ENCODE data around the gene NSUN6.
"Not testable (repeated sequence)": the region's sequence is repeated elsewhere in the genome, so short reads cannot be mapped to it uniquely, and the experiment has no call there.

Gene NSUN6

DNA sequence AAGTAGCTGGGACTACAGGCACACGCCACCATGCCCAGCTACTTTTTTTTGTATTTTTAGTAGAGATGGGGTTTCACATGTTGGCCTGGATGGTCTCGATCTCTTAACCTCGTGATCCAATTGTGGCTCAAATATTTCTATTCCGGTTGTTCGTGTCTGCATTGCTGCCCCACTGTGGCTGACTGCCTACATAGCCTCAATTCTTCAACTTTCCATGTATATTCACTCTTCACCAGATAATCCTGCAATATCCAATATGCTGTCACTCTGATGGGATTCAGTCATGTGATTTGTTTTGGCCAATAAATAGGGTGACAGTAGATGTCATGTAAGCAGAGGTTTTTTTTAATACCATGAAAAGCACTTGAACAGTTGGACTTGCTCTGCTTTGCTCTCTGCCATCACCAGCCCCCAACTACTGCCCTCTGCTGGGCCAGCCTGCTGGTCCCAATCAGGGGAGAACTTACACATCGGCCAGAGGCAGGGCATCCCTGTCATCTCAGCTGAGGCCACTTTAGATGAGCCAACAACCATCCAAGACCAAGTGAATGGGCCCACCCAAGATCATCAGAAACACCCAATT, 56.7 kb downstream of the NSUN6 start:
- H3K27me3 ChIP-seq (ENCODE audit: low read length), result no peaks in the 10 kb centered on the region
- H2AFZ ChIP-seq (ENCODE audit: low read depth, low read length, severe bottlenecking), result no peak overlapping the region
- no peak for TF ChIP-seq EZH2phosphoT487 (conservative IDR thresholded peaks at IDR 0.05; ENCODE audit: low read length)
- TF ChIP-seq, protein P1, sequence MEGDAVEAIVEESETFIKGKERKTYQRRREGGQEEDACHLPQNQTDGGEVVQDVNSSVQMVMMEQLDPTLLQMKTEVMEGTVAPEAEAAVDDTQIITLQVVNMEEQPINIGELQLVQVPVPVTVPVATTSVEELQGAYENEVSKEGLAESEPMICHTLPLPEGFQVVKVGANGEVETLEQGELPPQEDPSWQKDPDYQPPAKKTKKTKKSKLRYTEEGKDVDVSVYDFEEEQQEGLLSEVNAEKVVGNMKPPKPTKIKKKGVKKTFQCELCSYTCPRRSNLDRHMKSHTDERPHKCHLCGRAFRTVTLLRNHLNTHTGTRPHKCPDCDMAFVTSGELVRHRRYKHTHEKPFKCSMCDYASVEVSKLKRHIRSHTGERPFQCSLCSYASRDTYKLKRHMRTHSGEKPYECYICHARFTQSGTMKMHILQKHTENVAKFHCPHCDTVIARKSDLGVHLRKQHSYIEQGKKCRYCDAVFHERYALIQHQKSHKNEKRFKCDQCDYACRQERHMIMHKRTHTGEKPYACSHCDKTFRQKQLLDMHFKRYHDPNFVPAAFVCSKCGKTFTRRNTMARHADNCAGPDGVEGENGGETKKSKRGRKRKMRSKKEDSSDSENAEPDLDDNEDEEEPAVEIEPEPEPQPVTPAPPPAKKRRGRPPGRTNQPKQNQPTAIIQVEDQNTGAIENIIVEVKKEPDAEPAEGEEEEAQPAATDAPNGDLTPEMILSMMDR (IDR thresholded peaks at IDR 0.05; ENCODE audit: insufficient read depth, low read length, poor library complexity, severe bottlenecking), result peak; percentile 28
- H3K4me3 ChIP-seq (ENCODE audit: insufficient read depth, low read length, poor library complexity, severe bottlenecking), result no peak overlapping the region
- H3K4me2 ChIP-seq (ENCODE audit: low read depth, low read length, poor library complexity, severe bottlenecking), result no peak overlapping the region
- no peak overlapping the region for H3K9ac ChIP-seq (ENCODE audit: low read length)
- H3K27ac ChIP-seq (ENCODE audit: low read depth, low read length), result no peak overlapping the region
- no peaks in the 10 kb centered on the region for H3K79me2 ChIP-seq (ENCODE audit: insufficient read depth, low read length)
- no peaks in the 10 kb centered on the region for H3F3A ChIP-seq (ENCODE audit: insufficient read depth)
- H3K9me3 ChIP-seq (ENCODE audit: insufficient read depth, low read length), result no peaks in the 10 kb centered on the region
- peaks cover 10% of the 10 kb centered on the region; the same call in 1 of the 2 replicates for H3K36me3 ChIP-seq (ENCODE audit: low read length)
- H4K20me1 ChIP-seq (ENCODE audit: low read depth, low read length), result no peaks in the 10 kb centered on the region
- no peaks in the 10 kb centered on the region for H3K9me2 ChIP-seq (replicated peaks; ENCODE audit: insufficient read depth, low read length)

DNA sequence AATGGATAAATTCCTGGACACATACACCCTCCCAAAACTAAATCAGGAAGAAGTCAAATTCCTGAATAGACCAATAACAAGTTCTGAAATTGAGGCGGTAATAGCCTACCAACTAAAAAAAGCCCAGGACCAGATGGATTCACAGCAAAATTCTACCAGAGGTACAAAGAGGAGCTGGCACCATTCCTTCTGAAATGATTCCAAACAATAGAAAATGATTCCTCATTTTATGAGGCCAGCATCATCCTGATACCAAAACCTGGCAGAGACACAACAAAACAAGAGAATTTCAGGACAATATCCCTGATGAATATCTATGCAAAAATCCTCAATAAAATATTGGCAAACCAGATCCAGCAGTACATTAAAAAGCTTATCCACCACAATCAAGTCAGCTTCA, 60.2 kb downstream of the NSUN6 start:
- H3K4me2 ChIP-seq (ENCODE audit: low read depth, low read length, poor library complexity, severe bottlenecking); H3K9me3 ChIP-seq (ENCODE audit: insufficient read depth, low read length); H3F3A ChIP-seq (ENCODE audit: insufficient read depth); H3K27me3 ChIP-seq (ENCODE audit: low read length); H3K9me2 ChIP-seq (replicated peaks; ENCODE audit: insufficient read depth, low read length); H3K79me2 ChIP-seq (ENCODE audit: insufficient read depth, low read length); H3K27ac ChIP-seq (ENCODE audit: low read depth, low read length); H3K9ac ChIP-seq (ENCODE audit: low read length); H2AFZ ChIP-seq (ENCODE audit: low read depth, low read length, severe bottlenecking); H3K4me3 ChIP-seq (ENCODE audit: insufficient read depth, low read length, poor library complexity, severe bottlenecking); H4K20me1 ChIP-seq (ENCODE audit: low read depth, low read length): not testable (repeated sequence)
- H3K36me3 ChIP-seq (ENCODE audit: low read length), result peaks cover 14% of the 10 kb centered on the region; the same call in 1 of the 2 replicates

DNA sequence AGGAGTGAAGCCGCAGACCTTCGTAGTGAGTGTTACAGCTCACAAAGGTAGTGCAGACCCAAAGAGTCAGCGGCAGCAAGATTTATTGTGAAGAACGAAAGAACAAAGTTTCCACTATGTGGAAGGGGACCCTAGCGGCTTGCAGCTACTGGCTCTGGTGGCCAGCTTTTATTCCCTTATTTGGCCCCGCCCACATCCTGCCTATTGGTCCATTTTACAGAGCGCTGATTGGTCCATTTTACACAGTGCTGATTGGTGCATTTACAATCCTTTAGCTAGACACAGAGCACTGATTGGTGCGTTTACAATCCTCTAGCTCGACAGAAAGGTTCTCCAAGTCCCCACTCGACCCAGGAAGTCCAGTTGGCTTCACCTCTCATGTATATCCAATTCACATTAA, 64.8 kb downstream of the NSUN6 start:
- H3K79me2 ChIP-seq (ENCODE audit: insufficient read depth, low read length); H3K9me3 ChIP-seq (ENCODE audit: insufficient read depth, low read length); H2AFZ ChIP-seq (ENCODE audit: low read depth, low read length, severe bottlenecking); H3K27ac ChIP-seq (ENCODE audit: low read depth, low read length); H3F3A ChIP-seq (ENCODE audit: insufficient read depth); H3K4me2 ChIP-seq (ENCODE audit: low read depth, low read length, poor library complexity, severe bottlenecking); H3K9me2 ChIP-seq (replicated peaks; ENCODE audit: insufficient read depth, low read length); H3K36me3 ChIP-seq (ENCODE audit: low read length); H3K4me3 ChIP-seq (ENCODE audit: insufficient read depth, low read length, poor library complexity, severe bottlenecking); H3K27me3 ChIP-seq (ENCODE audit: low read length); H3K9ac ChIP-seq (ENCODE audit: low read length); H4K20me1 ChIP-seq (ENCODE audit: low read depth, low read length): not testable (repeated sequence)

DNA sequence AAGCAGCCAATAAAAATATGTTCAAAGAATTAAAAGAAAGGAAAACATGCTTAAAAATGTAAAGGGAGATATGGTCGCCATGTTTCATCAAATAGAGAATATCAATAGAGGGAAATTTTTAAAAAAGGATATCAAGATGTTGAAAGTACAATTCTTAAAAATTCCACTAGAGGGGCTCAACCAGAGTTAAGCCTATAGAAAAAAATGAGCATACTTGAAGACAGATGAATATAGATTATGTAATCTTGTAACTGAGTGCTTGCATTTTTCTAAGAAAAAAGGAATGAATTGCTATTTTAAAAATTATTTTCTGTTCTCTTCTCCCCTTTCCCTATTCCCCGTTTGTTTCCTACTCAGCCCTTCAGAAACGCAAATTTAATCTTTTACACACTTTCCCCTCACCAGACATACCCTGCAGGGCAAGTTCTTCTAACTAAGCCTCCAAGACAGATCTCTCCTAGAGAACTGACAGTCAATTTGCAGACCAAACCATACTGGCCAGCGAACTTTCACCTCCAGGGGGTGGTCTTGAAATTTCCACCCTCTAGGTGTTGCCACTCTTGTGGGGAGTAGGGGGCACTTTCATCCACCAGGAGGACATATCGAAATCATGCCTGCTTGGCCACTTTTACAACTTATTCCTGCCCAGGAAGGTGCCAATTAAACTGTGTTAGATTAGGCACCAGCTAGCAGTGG, 67.7 kb downstream of the NSUN6 start:
- Histone ChIP-seq H2AFZ (ENCODE audit: low read depth, low read length, severe bottlenecking) (no peak overlapping the region), H4K20me1 (ENCODE audit: low read depth, low read length) (no peaks in the 10 kb centered on the region), H3K4me2 (ENCODE audit: low read depth, low read length, poor library complexity, severe bottlenecking) (no peak overlapping the region), H3K27ac (ENCODE audit: low read depth, low read length) (no peak overlapping the region), H3F3A (ENCODE audit: insufficient read depth) (no peaks in the 10 kb centered on the region), H3K36me3 (ENCODE audit: low read length) (peaks cover 14% of the 10 kb centered on the region), H3K9ac (ENCODE audit: low read length) (no peak overlapping the region), H3K27me3 (ENCODE audit: low read length) (no peaks in the 10 kb centered on the region), H3K9me2 (replicated peaks; ENCODE audit: insufficient read depth, low read length) (no peaks in the 10 kb centered on the region), H3K9me3 (ENCODE audit: insufficient read depth, low read length) (no peaks in the 10 kb centered on the region), H3K4me3 (ENCODE audit: insufficient read depth, low read length, poor library complexity, severe bottlenecking) (no peak overlapping the region), H3K79me2 (ENCODE audit: insufficient read depth, low read length) (no peaks in the 10 kb centered on the region)
- TF ChIP-seq EZH2phosphoT487 (conservative IDR thresholded peaks at IDR 0.05; ENCODE audit: low read length), result no peak
- TF ChIP-seq, protein P1 (IDR thresholded peaks at IDR 0.05; ENCODE audit: insufficient read depth, low read length, poor library complexity, severe bottlenecking), result no peak

All from SU-DHL-6 (cell line).